ENCODE measurements around the gene STX5. TPM values are rescaled to one million over a fixed set of nuclear protein-coding genes. Genes with fewer than 3 reads are reported as not detected.
A peak's percentile ranks its signal among the peaks of the same experiment; 100 is the strongest.
"Not testable (repeated sequence)": the region's sequence is repeated elsewhere in the genome, so short reads cannot be mapped to it uniquely, and the experiment has no call there.

Gene STX5
- total RNA-seq, 1 donor from 2014 or later, result 30.2 TPM

GRCh38 chr11:62830904-62831519, 839 bp downstream of the STX5 start:
- Histone ChIP-seq H4K20me1 (ENCODE audit: low read depth) (peaks cover 16% of the 10 kb centered on the region), H2AFZ (replicated peaks) (peak overlapping the region; percentile 63), H3F3A (ENCODE audit: low read depth) (peaks cover 25% of the 10 kb centered on the region), H3K79me2 (ENCODE audit: low read depth) (peaks cover 35% of the 10 kb centered on the region), H3K4me1 (peaks cover 12% of the 10 kb centered on the region), H3K4me3 (peak overlapping the region; percentile 91), H3K27ac (peak overlapping the region; percentile 78), H3K4me2 (peak overlapping the region; percentile 89), H3K36me3 (no peaks in the 10 kb centered on the region), H3K27me3 (no peaks in the 10 kb centered on the region), H3K9me3 (ENCODE audit: low read depth) (no peaks in the 10 kb centered on the region), H3K9ac (peak overlapping the region; percentile 75)
- Mint-ChIP-seq H3K9me3 (no peaks in the 10 kb centered on the region), H3K4me3 (peak overlapping the region; percentile 97), H3K36me3 (peaks cover 15% of the 10 kb centered on the region), H3K27ac (peak overlapping the region; percentile 99), H3K27me3 (ENCODE audit: insufficient read depth, low read depth) (peaks cover 11% of the 10 kb centered on the region), H3K4me1 (peaks cover 16% of the 10 kb centered on the region)
- DNase-seq (ENCODE audit: low spot score), result peak; percentile 81
- no peak for TF ChIP-seq CTCF (IDR thresholded peaks at IDR 0.05)
- TF ChIP-seq EZH2phosphoT487 (IDR thresholded peaks at IDR 0.05), result no peak
- TF ChIP-seq EZH2 (IDR thresholded peaks at IDR 0.05), result no peak

GRCh38 chr11:62828130-62828529, 3.7 kb downstream of the STX5 start:
- not testable (repeated sequence) for H3K4me3 ChIP-seq; H3K27ac Mint-ChIP-seq; H3K4me2 ChIP-seq; H3K4me3 Mint-ChIP-seq; H3K9me3 ChIP-seq (ENCODE audit: low read depth); H2AFZ ChIP-seq (replicated peaks); H3K9ac ChIP-seq; H3K27me3 ChIP-seq; H3K9me3 Mint-ChIP-seq; DNase-seq (ENCODE audit: low spot score); H3K27ac ChIP-seq; H3K36me3 ChIP-seq
- Histone ChIP-seq H3F3A (ENCODE audit: low read depth) (peaks cover 18% of the 10 kb centered on the region), H3K79me2 (ENCODE audit: low read depth) (peaks cover 34% of the 10 kb centered on the region), H3K4me1 (peaks cover 12% of the 10 kb centered on the region), H4K20me1 (ENCODE audit: low read depth) (peaks cover 10% of the 10 kb centered on the region)
- Mint-ChIP-seq H3K27me3 (ENCODE audit: insufficient read depth, low read depth) (peaks cover 15% of the 10 kb centered on the region), H3K4me1 (peaks cover 13% of the 10 kb centered on the region), H3K36me3 (peaks cover 13% of the 10 kb centered on the region)

GRCh38 chr11:62823677-62824076, 8.2 kb downstream of the STX5 start:
- H3K9ac ChIP-seq, result no peak overlapping the region
- Mint-ChIP-seq H3K4me3 (no peak overlapping the region), H3K27me3 (ENCODE audit: insufficient read depth, low read depth) (peaks cover 7% of the 10 kb centered on the region), H3K27ac (no peak overlapping the region), H3K36me3 (peaks cover 26% of the 10 kb centered on the region), H3K9me3 (no peaks in the 10 kb centered on the region), H3K4me1 (no peaks in the 10 kb centered on the region)
- H3K27me3 ChIP-seq, result no peaks in the 10 kb centered on the region
- H4K20me1 ChIP-seq (ENCODE audit: low read depth), result no peaks in the 10 kb centered on the region
- H3K27ac ChIP-seq, result no peak overlapping the region
- H3K4me1 ChIP-seq, result no peaks in the 10 kb centered on the region
- H2AFZ ChIP-seq (replicated peaks), result no peak overlapping the region
- no peaks in the 10 kb centered on the region for H3K36me3 ChIP-seq
- H3K9me3 ChIP-seq (ENCODE audit: low read depth), result no peaks in the 10 kb centered on the region
- no peaks in the 10 kb centered on the region for H3F3A ChIP-seq (ENCODE audit: low read depth)
- TF ChIP-seq CTCF (IDR thresholded peaks at IDR 0.05), result no peak
- TF ChIP-seq EZH2phosphoT487 (IDR thresholded peaks at IDR 0.05), result no peak
- no peak for TF ChIP-seq EZH2 (IDR thresholded peaks at IDR 0.05)
- no peak for DNase-seq (ENCODE audit: low spot score)
- no peak overlapping the region for H3K4me3 ChIP-seq
- no peak overlapping the region for H3K4me2 ChIP-seq
- peaks cover 10% of the 10 kb centered on the region for H3K79me2 ChIP-seq (ENCODE audit: low read depth)

GRCh38 chr11:62817129-62817528, 14.7 kb downstream of the STX5 start:
- H3K36me3 ChIP-seq, result no peaks in the 10 kb centered on the region

More at GRCh38 chr11:62817129-62817528, 14.7 kb downstream of the STX5 start:
- Histone ChIP-seq H3K4me2 (no peak overlapping the region), H3K79me2 (ENCODE audit: low read depth) (no peaks in the 10 kb centered on the region), H3K27me3 (no peaks in the 10 kb centered on the region), H2AFZ (replicated peaks) (no peak overlapping the region), H3F3A (ENCODE audit: low read depth) (no peaks in the 10 kb centered on the region), H3K4me1 (no peaks in the 10 kb centered on the region), H3K27ac (no peak overlapping the region), H3K9ac (peak overlapping the region; percentile 20), H3K9me3 (ENCODE audit: low read depth) (no peaks in the 10 kb centered on the region), H3K4me3 (no peak overlapping the region), H4K20me1 (ENCODE audit: low read depth) (no peaks in the 10 kb centered on the region)
- H3K36me3 Mint-ChIP-seq, result peaks cover 16% of the 10 kb centered on the region
- no peak overlapping the region for H3K4me3 Mint-ChIP-seq
- TF ChIP-seq EZH2 (IDR thresholded peaks at IDR 0.05) (no peak), CTCF (IDR thresholded peaks at IDR 0.05) (no peak), EZH2phosphoT487 (IDR thresholded peaks at IDR 0.05) (no peak)
- H3K27ac Mint-ChIP-seq, result no peak overlapping the region
- no peaks in the 10 kb centered on the region for H3K4me1 Mint-ChIP-seq
- peaks cover 4% of the 10 kb centered on the region for H3K27me3 Mint-ChIP-seq (ENCODE audit: insufficient read depth, low read depth)
- no peak for DNase-seq (ENCODE audit: low spot score)
- no peaks in the 10 kb centered on the region for H3K9me3 Mint-ChIP-seq
